Coronary artery (tissue), 2 donors: ENCODE measurements around the gene GPR68.
"Not testable (repeated sequence)": the region's sequence is repeated elsewhere in the genome, so short reads cannot be mapped to it uniquely, and the experiment has no call there.

Experiments used
- DNase-seq: peaks from one replicate; pipeline ENCODE4 v3.0.0-alpha.2; 2017; ENCODE audit warnings: low spot score
- H3K27ac ChIP-seq, 2 donors: fragments of 200-600 bp; sonication (generic); one replicate each; pipeline ENCODE4 v1.5.1; 2016 to 2019
- H3K4me3 ChIP-seq: fragments of 200-600 bp; sonication (generic); 2 replicates; pipeline ENCODE4 v1.5.1; 2016; ENCODE audit warnings: mild to moderate bottlenecking, moderate library complexity
- CTCF ChIP-seq: fragments of 200-600 bp; sonication (generic); IDR thresholded peaks from one replicate; pipeline ENCODE4 v1.5.1; 2019; ENCODE audit warnings: antibody characterized with exemption

GPR68 gene

GRCh38 chr14:91207008-91207407 lies 37.5 kb downstream of the GPR68 start:
- TF ChIP-seq CTCF = no peak
- DNase-seq = no peak
- no peak overlapping the region for H3K27ac ChIP-seq

DNA sequence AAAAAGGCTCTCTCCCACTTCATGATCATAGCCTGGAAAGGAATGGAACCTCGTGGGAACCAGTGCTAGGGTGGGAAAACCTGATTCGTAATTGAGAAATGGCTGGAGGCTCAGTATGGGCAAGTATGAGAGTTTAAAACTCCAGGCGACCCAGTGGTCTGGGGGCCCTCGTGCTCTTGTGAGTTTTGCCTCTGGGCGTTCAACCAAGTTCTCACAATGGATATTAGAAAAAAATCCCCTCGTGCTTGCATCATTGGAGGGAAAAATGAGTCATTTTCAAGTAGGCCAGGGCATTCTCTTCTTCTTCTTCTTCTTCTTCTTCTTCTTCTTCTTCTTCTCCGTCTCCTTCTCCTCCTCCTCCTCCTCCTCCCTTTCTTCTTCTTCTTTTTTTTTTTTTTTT lies 39.0 kb downstream of the GPR68 start:
- no peak for TF ChIP-seq CTCF
- no peak overlapping the region for H3K27ac ChIP-seq
- DNase-seq = no peak
- H3K4me3 ChIP-seq = no peak overlapping the region

More at GRCh38 chr14:91207008-91207407, 37.5 kb downstream of the GPR68 start:
- H3K4me3 ChIP-seq = no peak overlapping the region

- no peak for TF ChIP-seq CTCF
- no peak overlapping the region for H3K4me3 ChIP-seq
- DNase-seq = no peak
- H3K27ac ChIP-seq = no peak overlapping the region
Observed at GRCh38 chr14:91204657-91205056, 39.8 kb downstream of the GPR68 start.

GRCh38 chr14:91202234-91202974 lies 42.1 kb downstream of the GPR68 start:
- TF ChIP-seq CTCF = no peak
- peak overlapping the region in 1 of 2 donors; percentile 26 for H3K27ac ChIP-seq
- no peak overlapping the region for H3K4me3 ChIP-seq
- no peak for DNase-seq

GRCh38 chr14:91200802-91201201 lies 43.7 kb downstream of the GPR68 start:
- not testable (repeated sequence) for DNase-seq, H3K27ac ChIP-seq, H3K4me3 ChIP-seq

DNA sequence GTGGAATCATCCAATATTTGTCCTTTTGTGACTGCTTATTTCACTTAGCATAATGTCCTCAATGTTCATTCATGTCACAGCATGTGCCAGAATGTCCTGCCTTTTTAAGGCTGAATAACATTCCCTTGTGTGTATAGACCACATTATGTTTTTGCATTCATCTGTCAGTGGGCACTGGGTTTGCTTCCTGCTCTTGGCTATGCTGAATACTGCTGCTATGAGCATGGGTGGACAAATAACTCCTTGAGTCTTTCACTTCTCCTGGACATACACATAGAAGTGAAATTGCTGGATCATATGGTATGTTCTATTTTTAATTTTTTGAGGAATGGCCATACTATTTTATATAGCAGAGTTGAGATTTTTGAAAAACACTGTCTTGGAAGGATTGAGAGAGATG lies 46.9 kb downstream of the GPR68 start:
- no peak for DNase-seq
- Histone ChIP-seq H3K27ac (no peak overlapping the region), H3K4me3 (no peak overlapping the region)
- TF ChIP-seq CTCF = no peak

GRCh38 chr14:91195881-91196280 lies 48.6 kb downstream of the GPR68 start:
- no peak for TF ChIP-seq CTCF
- no peak for DNase-seq
- no peak overlapping the region for H3K4me3 ChIP-seq
- H3K27ac ChIP-seq = no peak overlapping the region
